ENCODE results near the gene TTC34. TPM values are rescaled to one million over a fixed set of nuclear protein-coding genes. Genes with fewer than 3 reads are reported as not detected.
"Not testable (repeated sequence)": the region's sequence is repeated elsewhere in the genome, so short reads cannot be mapped to it uniquely, and the experiment has no call there.

The TTC34 gene
- polyA plus RNA-seq, 3 donors, result 0.45 to 0.72 (median 0.46) TPM

GRCh38 chr1:2799811-2800663 is 1.5 kb downstream of the TTC34 start:
- no peak for DNase-seq (ENCODE audit: low read depth in 3 of 3, low spot score in 2 of 3)

GRCh38 chr1:2798958-2799357 is 2.5 kb downstream of the TTC34 start:
- not testable (repeated sequence) for DNase-seq (ENCODE audit: low read depth in 3 of 3, low spot score in 2 of 3)

GRCh38 chr1:2797741-2798016 is 3.8 kb downstream of the TTC34 start:
- DNase-seq (ENCODE audit: low read depth in 3 of 3, low spot score in 2 of 3), result no peak

DNA sequence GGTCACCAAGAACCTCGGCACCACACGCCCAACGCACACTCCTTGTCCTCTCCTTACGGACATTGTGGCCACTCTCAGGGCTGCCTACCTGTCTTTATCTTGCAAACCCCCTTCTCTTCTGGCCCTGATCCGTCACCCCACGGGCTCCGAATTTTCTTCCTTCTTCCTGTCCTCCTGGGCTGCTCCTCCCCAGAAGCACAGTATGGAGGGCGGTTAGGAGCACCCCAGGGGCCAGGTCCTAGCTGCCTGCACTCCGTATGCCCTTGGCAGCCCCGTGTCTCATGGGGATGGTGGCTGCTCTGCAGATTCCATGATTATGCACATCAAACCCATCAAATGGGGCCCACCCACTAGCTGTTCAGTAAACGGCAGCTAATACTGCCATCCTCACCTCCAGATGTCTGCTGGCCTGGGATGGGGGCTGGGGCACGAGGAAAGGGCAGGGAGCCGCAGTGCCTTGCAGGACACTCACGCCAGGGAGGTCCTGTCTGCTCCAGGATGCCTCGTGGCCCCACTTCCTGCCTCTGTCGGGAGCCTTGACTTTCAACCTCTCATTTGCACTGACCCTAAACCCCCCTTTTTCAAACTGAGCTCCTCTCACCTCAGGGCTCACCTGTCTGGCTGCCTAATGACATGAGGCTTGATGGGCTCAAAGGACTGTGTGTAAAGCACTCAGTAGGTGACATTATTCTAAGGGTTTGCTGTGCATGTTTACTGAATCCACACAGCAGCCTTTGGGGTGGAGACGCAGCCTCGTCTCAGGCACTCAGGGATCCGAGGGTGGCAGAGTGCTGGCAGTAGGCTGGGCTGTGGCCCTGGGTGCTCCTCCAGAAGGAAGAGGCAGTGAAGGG is 4.4 kb downstream of the TTC34 start:
- no peak for DNase-seq (ENCODE audit: low read depth in 3 of 3, low spot score in 2 of 3)

- no peak for DNase-seq (ENCODE audit: low read depth in 3 of 3, low spot score in 2 of 3)
Measured at GRCh38 chr1:2795926-2796325, 5.6 kb downstream of the TTC34 start.

DNA sequence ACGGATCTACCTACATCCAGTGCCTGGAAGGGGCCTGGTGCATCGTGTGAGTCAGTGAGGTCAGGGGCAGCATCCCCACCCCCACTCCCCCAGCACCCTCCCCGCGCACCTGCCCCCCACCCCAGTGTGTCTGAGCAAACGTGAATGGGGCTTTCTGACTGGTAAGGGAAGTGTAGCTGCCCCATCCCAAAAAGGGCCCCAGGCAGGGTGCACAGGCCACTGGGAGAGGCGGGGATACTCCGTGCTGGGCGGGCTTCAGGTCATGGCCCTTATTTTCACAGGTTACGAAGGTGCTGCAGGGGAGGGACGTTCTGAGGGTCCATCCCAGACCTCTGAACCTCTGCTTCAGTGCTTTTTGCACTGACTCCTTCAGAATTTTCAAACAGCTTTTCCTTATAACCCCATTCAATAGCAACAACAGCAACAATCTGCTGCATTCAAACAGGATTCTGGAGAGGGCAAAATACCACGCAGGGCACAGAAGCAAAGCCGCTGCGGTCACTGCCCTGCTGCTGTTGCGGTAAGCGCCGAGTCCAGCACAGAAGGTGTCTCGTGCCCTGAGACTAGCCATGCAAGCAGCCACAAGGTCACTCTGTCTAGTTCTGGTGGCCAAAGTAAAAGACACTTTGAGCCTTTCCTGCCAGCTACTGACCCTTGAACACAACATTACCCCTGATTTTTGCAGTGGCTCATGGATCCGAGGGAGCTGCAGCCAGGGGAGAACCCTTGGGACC is 10.3 kb downstream of the TTC34 start:
- DNase-seq (ENCODE audit: low read depth in 3 of 3, low spot score in 2 of 3), result no peak

DNA sequence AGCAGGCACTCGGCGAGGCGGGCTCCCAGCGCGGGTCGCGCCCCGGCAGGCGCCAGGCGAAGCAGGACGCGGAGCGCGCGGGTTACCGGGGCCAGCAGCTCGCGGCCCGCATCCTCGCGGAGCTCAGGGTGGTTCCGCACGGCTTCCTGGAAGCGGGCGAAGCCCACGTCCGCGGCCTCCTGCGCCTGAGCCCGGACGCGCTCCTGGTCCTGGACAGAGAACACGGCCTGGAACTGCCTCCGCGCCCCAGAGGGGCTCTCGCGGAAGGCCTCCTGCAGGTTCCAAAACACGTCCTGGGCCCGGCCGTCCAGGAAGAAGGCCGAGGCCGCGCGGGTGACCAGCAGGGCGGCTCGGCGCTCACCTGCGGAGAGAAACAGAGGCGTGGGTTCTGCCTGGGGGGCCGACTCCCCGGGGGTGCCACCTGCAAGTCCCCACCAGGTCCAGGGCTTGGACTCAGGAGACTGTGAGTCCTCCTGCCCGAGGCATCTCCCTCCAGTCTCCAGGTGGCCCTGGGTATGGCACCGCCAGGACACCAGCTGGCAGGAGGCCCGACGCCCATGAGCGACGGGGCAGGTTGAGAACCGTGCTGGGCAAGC is 11.4 kb downstream of the TTC34 start:
- DNase-seq (ENCODE audit: low read depth in 3 of 3, low spot score in 2 of 3), result no peak

- DNase-seq (ENCODE audit: low read depth in 3 of 3, low spot score in 2 of 3), result no peak
Measured at GRCh38 chr1:2789164-2789985, 12.1 kb downstream of the TTC34 start.

DNA sequence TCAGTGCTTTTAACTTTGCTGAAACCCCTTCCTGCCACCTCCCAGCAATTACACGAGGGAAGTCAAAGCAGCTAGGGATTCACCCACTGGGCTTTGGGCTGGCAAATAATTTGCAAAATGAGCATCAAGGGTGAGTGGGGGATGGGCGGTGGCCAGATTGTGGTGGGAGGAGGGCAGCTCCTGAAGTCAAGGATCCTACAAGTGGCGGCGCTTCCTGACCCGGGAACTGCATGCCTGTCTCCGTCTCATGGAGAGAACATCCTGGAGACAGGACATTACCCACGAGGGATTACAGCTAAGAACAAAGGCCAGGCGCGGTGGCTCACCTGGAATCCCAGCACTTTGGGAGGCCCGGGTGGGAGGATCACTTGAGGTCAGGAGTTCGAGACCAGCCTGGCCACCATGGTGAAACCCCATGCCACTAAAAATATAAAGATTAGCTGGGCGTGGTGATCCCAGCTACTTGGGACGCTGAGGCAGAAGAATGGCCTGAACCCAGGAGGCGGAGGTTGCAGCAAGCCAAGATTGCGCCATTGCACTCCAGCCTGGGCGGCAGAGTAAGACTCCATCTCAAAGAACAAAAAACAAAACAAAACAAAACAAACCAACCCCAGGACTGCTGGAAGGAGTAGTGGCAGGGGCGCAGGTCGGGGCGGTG is 12.9 kb downstream of the TTC34 start:
- DNase-seq (ENCODE audit: low read depth in 3 of 3, low spot score in 2 of 3), result no peak

- DNase-seq (ENCODE audit: low read depth in 3 of 3, low spot score in 2 of 3), result no peak
Measured at GRCh38 chr1:2787163-2787911, 14.2 kb downstream of the TTC34 start.

DNA sequence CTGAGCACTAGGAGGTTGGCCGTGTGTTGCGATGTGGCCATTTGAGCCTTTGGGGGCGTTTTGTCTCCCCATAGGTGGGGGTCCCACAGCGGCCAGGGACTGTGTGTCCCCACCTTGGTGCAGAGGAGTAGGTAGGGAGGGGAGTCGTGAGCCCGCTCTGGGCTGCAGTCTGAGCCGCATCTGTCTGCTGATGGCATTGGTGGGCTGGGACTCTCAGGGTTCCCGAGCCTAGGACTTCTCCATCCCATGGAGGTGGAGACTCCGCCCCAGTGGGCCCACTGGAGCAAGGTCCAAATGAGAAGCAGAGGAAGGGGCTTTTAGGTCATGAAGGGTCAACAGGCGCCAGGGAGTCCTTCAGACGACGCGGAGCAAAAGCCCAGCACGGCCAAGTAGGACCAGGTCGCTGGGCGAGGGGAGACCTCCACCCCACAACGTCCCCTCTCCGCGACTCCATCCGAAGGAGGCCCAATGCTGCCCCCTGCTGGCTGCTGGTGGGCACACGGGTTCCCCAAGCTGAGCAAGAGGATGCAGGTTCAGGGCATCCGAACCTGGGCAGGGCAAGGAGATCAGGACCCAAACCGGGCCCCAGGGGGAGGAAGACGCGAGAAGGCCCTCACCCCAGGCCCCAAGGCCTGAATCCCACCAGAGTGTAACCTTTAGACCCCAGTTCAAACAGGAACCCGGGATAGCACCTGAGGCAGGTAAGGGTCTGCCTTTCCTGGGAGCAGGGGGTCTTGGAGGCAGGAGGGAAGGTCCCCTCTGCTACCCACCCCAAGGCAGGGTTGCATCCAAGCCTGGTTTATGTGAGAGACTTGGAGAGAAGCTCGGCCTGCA is 14.9 kb downstream of the TTC34 start:
- DNase-seq (ENCODE audit: low read depth in 3 of 3, low spot score in 2 of 3), result no peak

- no peak for DNase-seq (ENCODE audit: low read depth in 3 of 3, low spot score in 2 of 3)
Measured at GRCh38 chr1:2785631-2786328, 15.7 kb downstream of the TTC34 start.

DNA sequence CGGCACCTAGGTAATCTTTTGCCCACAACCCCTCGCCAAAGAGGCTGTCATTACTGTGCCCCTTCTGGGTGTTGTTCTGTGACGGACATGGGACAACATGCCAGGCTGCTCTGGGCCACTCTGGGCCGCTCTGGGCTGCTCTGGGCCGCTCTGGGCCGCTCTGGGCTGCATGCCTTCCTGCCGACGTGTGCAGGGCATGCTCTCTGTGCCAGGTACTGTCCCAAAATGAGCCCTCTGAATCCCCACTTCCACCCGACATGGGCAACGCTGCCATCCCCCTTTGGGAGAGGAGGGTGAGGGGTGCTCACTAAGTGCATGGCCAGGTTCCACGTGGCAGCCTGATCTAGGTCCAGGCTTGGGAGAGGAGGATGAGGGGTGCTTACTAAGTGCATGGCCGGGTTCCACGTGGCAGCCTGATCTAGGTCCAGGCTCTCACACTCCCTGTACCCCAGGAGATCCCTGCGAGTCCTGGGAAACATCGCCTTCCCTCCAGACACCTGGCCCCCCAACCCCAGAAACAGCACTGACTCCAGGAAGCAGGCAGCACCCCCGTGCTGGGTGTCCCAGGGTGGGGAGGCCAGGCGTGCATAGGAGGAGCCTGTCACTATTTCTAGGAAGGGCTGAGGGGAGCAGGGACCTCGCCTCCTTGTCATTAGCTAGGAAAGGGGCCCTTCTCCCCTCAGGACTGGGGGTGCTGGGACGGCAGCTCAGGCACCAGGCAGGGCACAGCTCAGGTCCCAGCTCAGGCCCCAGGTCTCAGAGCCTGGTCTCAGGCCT is 16.5 kb downstream of the TTC34 start:
- DNase-seq (ENCODE audit: low read depth in 3 of 3, low spot score in 2 of 3), result no peak

DNA sequence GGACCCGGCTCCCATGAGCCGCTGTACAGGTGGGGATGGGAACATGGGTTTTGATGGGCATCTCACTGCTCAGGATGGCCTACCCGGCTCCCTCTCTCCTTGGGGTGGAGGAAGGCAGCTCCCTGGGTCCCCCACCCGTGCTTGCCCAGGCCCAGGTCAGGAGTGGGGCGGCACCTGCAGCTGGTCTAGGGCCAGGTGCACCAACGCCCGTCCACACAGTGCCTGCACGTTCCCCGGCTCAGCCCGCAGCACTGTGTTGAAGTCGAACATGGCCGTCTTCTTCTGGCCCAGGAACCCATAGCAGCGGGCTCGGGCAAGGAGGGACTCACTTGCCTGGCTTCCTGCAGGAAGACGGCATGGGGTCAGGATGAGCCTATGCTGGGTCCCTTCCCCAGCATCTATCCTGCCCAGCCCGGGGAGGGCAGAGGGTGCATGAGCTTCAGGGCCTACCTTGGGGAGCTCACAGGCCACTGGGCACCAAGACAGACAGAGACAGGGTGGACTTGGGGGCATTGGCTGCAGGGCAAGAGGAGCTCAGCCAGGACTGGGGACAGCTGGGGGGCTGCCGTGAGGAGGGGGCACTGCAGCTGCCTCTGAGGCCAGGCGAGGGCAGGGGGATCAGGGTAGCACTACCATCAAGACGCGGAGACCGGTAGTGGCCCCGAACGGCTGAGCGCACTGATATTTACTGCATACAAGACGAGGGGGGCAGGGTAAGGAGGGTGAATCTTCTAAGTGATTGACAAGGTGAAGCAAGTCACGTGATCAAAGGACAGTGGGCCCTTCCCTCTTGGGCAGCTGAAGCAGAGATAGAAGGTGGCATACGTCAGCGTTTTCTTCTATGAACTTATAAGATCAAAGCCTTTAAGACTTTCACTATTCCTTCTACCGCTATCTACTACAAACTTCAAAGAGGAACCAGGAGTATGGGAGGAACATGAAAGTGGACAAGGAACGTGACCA is 17.8 kb downstream of the TTC34 start:
- DNase-seq (ENCODE audit: low read depth in 3 of 3, low spot score in 2 of 3), result no peak

DNA sequence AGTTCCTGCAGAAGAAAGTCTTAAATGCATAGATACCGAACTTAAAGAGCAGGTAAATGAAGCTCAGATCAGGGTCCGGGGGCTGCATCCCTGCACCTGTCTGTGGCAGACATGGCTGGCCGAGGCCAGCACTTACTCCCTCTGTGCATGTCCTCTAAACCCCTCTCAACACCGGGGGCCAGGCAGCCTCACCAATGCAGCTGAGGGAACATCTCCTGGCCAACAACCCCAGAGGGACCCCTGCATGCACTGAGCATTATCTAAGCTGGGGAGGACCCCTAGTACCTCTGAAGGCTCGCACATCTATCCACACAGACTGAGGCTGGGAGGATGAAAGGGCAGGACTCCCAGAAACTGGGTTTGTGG is 18.4 kb downstream of the TTC34 start:
- no peak for DNase-seq (ENCODE audit: low read depth in 3 of 3, low spot score in 2 of 3)

DNA sequence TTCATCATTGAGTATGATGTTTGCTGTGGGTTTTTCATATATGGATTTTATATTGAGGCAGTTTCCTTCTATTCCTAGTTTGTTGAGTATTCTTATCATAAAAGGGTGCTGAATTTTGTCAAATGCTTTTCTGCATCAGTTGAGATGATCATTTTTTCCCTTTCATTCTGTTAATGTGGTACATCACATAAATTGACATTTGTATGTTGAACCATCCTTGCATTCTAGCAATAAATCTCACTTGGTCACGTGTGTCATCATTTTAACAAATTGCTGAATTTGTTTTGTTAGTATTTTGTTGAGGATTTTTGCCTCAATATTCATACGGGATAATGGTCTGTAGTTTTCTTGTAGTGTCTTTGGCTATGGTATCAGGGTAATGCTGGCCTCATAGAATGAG is 19.9 kb downstream of the TTC34 start:
- DNase-seq (ENCODE audit: low read depth in 3 of 3, low spot score in 2 of 3), result no peak

All from right renal cortex interstitium (tissue), 3 donors.